ENCODE measurements around the gene MINK1.

Gene MINK1

DNA sequence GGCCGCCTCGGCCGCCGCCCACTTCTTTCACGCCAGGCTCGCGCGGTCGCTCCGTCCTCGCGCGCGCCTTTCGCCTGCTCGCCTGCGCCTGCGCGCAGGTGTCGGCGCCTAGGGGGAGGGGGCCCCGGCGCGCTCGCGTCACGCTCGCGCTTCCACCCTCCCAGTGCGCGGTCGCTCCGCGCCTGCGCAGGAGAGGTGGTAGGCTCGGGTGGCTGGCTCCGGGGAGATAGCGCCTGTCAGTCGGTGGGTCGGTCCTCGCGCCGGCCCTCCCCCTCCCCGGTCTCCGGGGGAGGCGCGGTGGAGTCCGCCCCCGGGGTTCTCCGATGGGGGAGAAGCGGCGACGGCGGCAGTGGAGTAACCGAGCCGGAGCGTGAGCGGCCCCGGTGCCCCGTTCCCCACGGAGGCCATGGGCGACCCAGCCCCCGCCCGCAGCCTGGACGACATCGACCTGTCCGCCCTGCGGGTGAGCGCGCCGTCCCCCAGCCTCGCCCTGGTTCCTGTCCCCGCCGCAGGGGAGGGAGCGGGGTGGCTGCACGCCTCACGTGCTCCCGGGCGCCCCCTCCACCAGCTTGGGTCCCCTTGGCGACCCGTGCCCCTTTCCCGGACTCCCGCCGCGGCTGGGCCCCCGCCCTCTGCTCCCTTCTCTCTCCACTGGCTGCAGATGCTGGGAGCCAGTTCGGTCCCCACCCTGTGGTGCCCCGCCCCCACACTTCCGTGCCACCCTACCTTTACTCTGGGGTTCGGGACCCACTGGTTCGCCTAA, at the start of gene MINK1:
Gene MINK1, plus strand, starts transcription at position 163 of the 763 bp plus-strand sequence. Its CDS starts 244 bp downstream, at position 407.
- peak within 1 kb of the TSS; percentile 82 for H3K4me3 ChIP-seq (ENCODE audit: control insufficient read depth, low read depth, low read length)
- no peak for TF ChIP-seq CTCF (conservative IDR thresholded peaks at IDR 0.05; ENCODE audit: control insufficient read depth, insufficient read depth, low read depth, low read length)

GRCh38 chr17:4785311-4786105, 47.6 kb upstream of the MINK1 start:
- no peak overlapping the region for H3K4me3 ChIP-seq (ENCODE audit: control insufficient read depth, low read depth, low read length)
- no peak for TF ChIP-seq CTCF (conservative IDR thresholded peaks at IDR 0.05; ENCODE audit: control insufficient read depth, insufficient read depth, low read depth, low read length)
- no peak for DNase-seq (ENCODE audit: low read depth)

More for the DNA sequence above, at the start of gene MINK1:
- DNase-seq (ENCODE audit: low read depth), result peak; percentile 89

DNA sequence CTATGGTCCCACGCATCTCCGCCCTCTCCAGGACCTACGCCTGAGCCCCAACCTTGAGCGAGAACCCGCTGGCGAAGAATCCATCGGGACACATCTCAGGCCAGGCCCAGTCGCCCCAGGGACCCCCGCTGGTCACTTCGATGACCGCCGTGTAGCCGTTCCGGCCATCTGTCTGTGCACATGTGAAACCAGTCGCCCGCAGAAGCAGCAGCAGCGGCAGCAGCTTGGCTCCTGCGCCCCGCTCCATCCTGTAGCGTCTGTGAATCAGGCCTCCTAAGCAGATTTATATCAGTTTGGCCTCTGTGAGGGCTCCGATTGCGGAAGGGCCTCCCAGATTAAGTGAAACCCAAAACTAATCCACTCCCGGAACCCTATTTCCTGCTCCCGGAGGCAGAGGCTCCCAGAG, 47.0 kb upstream of the MINK1 start, which contains the start of gene VMO1:
Gene VMO1, minus strand, starts transcription at position 259 of the 406 bp plus-strand sequence. Its CDS starts 12 bp downstream, at position 247.
- no peak within 1 kb of the TSS for H3K4me3 ChIP-seq (ENCODE audit: control insufficient read depth, low read depth, low read length)

GRCh38 chr17:4786516-4786915, 46.6 kb upstream of the MINK1 start:
- no peak overlapping the region for H3K4me3 ChIP-seq (ENCODE audit: control insufficient read depth, low read depth, low read length)
- DNase-seq (ENCODE audit: low read depth), result peak; percentile 18
- no peak for TF ChIP-seq CTCF (conservative IDR thresholded peaks at IDR 0.05; ENCODE audit: control insufficient read depth, insufficient read depth, low read depth, low read length)

More for the DNA sequence above, 47.0 kb upstream of the MINK1 start, which contains the start of gene VMO1:
- no peak for TF ChIP-seq CTCF (conservative IDR thresholded peaks at IDR 0.05; ENCODE audit: control insufficient read depth, insufficient read depth, low read depth, low read length)
- peak; percentile 33 for DNase-seq (ENCODE audit: low read depth)

- H3K4me3 ChIP-seq (ENCODE audit: control insufficient read depth, low read depth, low read length), result no peak overlapping the region
- DNase-seq (ENCODE audit: low read depth), result peak; percentile 77
- TF ChIP-seq CTCF (conservative IDR thresholded peaks at IDR 0.05; ENCODE audit: control insufficient read depth, insufficient read depth, low read depth, low read length), result no peak
Observed at GRCh38 chr17:4788159-4788806, 44.9 kb upstream of the MINK1 start.
